Smooth muscle cell (in vitro differentiated cells): ENCODE data around the gene CAVIN4. TPM values are rescaled to one million over a fixed set of nuclear protein-coding genes. Genes with fewer than 3 reads are reported as not detected.

Experiments
- DNase-seq: peaks from one replicate; lab custom pipeline; 2025; ENCODE audit not compliant: unreplicated experiment; lab: John Stamatoyannopoulos, UW
- H2AFZ ChIP-seq: fragments of 200-600 bp; sonication (generic); 2 replicates; pipeline ENCODE4 v1.6.0; 2016; ENCODE audit warnings: antibody characterized with exemption, low read depth, mild to moderate bottlenecking
- H3F3A ChIP-seq: fragments of 200-600 bp; sonication (generic); 2 replicates; pipeline ENCODE4 v1.6.0; 2017; ENCODE audit warnings: antibody characterized with exemption, low read depth
- H3K27ac ChIP-seq: fragments of 200-600 bp; sonication (generic); 2 replicates; pipeline ENCODE4 v1.5.1; 2016; ENCODE audit warnings: low read depth, mild to moderate bottlenecking
- H3K27me3 ChIP-seq: fragments of 200-600 bp; sonication (generic); 2 replicates; pipeline ENCODE4 v1.6.1; 2016; ENCODE audit warnings: low read depth, mild to moderate bottlenecking
- H3K36me3 ChIP-seq: fragments of 200-600 bp; sonication (generic); 2 replicates; pipeline ENCODE4 v1.5.1; 2016; ENCODE audit warnings: low read depth
- H3K4me1 ChIP-seq: fragments of 200-600 bp; sonication (generic); 2 replicates; pipeline ENCODE4 v1.5.1; 2016; ENCODE audit warnings: low read depth
- H3K4me2 ChIP-seq: fragments of 200-600 bp; sonication (generic); 2 replicates; pipeline ENCODE4 v1.6.0; 2016; ENCODE audit warnings: mild to moderate bottlenecking
- H3K4me3 ChIP-seq: fragments of 200-600 bp; sonication (generic); 2 replicates; pipeline ENCODE4 v1.5.1; 2016; ENCODE audit warnings: mild to moderate bottlenecking
- H3K79me2 ChIP-seq: fragments of 200-600 bp; sonication (generic); 2 replicates; pipeline ENCODE4 v1.6.0; 2016; ENCODE audit warnings: low read depth, mild to moderate bottlenecking
- H3K9ac ChIP-seq: fragments of 200-600 bp; sonication (generic); 2 replicates; pipeline ENCODE4 v1.6.0; 2016; ENCODE audit warnings: low read depth
- H3K9me3 ChIP-seq: fragments of 200-600 bp; sonication (generic); replicated peaks from 2 replicates; pipeline ENCODE4 v1.5.1; 2016; ENCODE audit warnings: low read depth
- H4K20me1 ChIP-seq: fragments of 200-600 bp; sonication (generic); 2 replicates; pipeline ENCODE4 v1.6.0; 2016; ENCODE audit warnings: low read depth
- WGBS: methylation state at CpG from one replicate; pipeline ENCODE4 v1.1.7; 2016; ENCODE audit warnings: low lambda C conversion rate; 5-methylcytosine and 5-hydroxymethylcytosine counted together
- polyA plus RNA-seq: library from polyadenylated mRNA; unstranded; fragments of >200 nt; fragmentation: Nextera tagmentation; extraction: Ambion mirVana; gene quantifications from 2 replicates; pipeline ENCODE4 v1.2.1, GENCODE V29; 2016
- total RNA-seq: library from RNA; depleted of rRNA; stranded (reverse); fragments of >200 nt; gene quantifications from 2 replicates; pipeline ENCODE4 v1.2.3, GENCODE V29; 2014
- TF ChIP-seq, protein P1 (sequence below): fragments of 200-600 bp; sonication (generic); IDR thresholded peaks from 2 replicates; pipeline ENCODE4 v1.5.1; 2017; ENCODE audit warnings: borderline replicate concordance, mild to moderate bottlenecking, antibody characterized with exemption; ENCODE audit not compliant: insufficient read depth, poor library complexity, severe bottlenecking

The CAVIN4 gene
- total and polyA plus RNA-seq, 2 experiments from 2014 or later: 1.6 to 4.2 TPM

DNA sequence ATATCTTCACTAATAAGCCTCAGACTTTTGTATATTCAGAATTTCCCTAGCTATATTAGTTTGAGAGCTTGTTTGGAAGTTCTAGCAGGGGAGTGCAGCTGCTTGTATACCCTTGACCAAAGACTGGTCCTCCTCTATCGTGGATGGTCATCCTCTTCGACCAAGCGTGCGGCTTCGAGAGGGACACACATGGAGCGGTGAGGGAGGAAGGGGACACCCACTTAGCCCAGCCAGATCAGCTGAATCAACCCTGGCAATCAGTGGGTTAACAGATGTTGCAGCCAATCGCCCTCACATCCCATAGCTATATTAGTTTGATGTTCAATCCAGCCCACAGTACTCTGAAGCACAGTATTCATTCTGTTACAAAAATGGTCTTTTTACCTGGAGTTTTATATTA lies 3.2 kb downstream of the CAVIN4 start:
- H3K9ac ChIP-seq: no peak overlapping the region
- no peak overlapping the region for H3K27ac ChIP-seq
- H3K79me2 ChIP-seq: no peaks in the 10 kb centered on the region
- over 99% methylated on average over 7 of the region's 7 CpGs for WGBS
- H3K4me1 ChIP-seq: peaks cover 23% of the 10 kb centered on the region
- no peaks in the 10 kb centered on the region for H4K20me1 ChIP-seq
- TF ChIP-seq, protein P1, sequence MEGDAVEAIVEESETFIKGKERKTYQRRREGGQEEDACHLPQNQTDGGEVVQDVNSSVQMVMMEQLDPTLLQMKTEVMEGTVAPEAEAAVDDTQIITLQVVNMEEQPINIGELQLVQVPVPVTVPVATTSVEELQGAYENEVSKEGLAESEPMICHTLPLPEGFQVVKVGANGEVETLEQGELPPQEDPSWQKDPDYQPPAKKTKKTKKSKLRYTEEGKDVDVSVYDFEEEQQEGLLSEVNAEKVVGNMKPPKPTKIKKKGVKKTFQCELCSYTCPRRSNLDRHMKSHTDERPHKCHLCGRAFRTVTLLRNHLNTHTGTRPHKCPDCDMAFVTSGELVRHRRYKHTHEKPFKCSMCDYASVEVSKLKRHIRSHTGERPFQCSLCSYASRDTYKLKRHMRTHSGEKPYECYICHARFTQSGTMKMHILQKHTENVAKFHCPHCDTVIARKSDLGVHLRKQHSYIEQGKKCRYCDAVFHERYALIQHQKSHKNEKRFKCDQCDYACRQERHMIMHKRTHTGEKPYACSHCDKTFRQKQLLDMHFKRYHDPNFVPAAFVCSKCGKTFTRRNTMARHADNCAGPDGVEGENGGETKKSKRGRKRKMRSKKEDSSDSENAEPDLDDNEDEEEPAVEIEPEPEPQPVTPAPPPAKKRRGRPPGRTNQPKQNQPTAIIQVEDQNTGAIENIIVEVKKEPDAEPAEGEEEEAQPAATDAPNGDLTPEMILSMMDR: no peak
- no peak overlapping the region for H3K4me2 ChIP-seq
- H3F3A ChIP-seq: no peaks in the 10 kb centered on the region
- DNase-seq: no peak
- H3K4me3 ChIP-seq: no peak overlapping the region
- no peak overlapping the region for H2AFZ ChIP-seq
- H3K36me3 ChIP-seq: no peaks in the 10 kb centered on the region
- H3K9me3 ChIP-seq: no peaks in the 10 kb centered on the region
- no peaks in the 10 kb centered on the region for H3K27me3 ChIP-seq

DNA sequence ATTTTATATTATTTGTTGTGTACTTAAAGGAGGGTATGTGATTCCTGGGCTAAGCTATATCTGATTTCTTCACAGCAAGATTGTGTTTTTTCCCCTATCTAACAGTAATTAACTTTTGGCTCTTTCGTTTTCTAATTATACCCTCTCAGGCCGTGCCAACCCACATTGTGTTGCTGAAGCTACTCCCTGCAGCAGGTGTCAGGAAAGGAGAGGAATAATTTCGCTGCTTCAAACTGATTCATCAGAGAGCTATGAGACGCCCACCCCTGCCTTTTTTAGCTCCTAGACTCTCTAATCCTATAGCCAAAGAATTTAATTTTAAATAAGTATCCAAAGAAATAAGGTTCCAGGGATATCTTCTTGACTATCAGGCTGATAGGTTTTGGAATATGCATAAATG lies 3.8 kb downstream of the CAVIN4 start:
- TF ChIP-seq, protein P1: no peak
- H3K27ac ChIP-seq: no peak overlapping the region
- H3F3A ChIP-seq: no peaks in the 10 kb centered on the region
- no peak overlapping the region for H2AFZ ChIP-seq
- H3K27me3 ChIP-seq: no peaks in the 10 kb centered on the region
- H3K9ac ChIP-seq: no peak overlapping the region
- no peaks in the 10 kb centered on the region for H3K79me2 ChIP-seq
- no peak overlapping the region for H3K4me3 ChIP-seq
- peaks cover 19% of the 10 kb centered on the region for H3K4me1 ChIP-seq
- WGBS: 72% methylated on average over 4 of the region's 4 CpGs
- H3K9me3 ChIP-seq: no peaks in the 10 kb centered on the region
- no peaks in the 10 kb centered on the region for H4K20me1 ChIP-seq
- H3K4me2 ChIP-seq: no peak overlapping the region
- no peak for DNase-seq
- no peaks in the 10 kb centered on the region for H3K36me3 ChIP-seq

DNA sequence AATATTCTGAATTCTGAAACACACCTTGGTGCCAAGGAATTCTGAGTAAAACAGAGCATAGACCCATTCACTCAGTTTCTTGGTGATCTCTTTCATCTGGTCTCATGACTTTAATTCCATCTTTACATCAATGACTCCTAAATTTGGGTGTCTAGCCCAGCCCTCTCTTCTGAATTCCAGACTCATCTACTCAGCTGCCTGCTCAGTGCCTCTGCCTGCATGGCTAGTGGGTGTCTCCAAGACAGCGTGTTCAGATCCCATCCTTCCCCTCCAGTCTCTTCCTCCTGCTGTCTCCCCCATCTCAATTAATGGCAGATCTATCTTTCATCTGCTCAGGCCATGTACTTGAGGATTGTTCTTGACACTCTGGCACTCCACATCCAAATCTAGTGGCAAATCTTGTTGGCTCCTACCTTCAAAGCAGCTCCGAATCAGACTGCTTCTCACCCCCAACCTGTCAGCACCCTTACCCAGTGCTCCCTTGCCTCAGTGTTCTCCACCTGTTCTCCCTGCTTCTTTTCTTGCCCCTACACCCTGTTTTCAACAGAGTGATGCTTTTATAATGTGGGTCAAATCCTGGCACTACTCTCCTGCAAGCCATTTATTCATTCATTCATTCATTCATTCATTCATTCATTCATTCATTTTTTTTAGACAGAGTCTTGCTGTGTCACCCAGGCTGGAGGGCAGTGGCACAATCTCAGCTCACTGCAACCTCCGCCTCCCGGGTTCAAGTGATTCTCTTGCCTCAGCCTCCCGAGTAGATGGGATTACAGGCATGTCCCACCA lies 5.3 kb downstream of the CAVIN4 start:
- H3K27me3 ChIP-seq: no peaks in the 10 kb centered on the region
- H3K4me2 ChIP-seq: no peak overlapping the region
- no peak for DNase-seq
- H3K4me3 ChIP-seq: no peak overlapping the region
- no peak overlapping the region for H3K27ac ChIP-seq
- H3K9me3 ChIP-seq: no peaks in the 10 kb centered on the region
- no peaks in the 10 kb centered on the region for H3K79me2 ChIP-seq
- WGBS: 98% methylated on average over 5 of the region's 5 CpGs
- no peaks in the 10 kb centered on the region for H4K20me1 ChIP-seq
- no peaks in the 10 kb centered on the region for H3F3A ChIP-seq
- H2AFZ ChIP-seq: no peak overlapping the region
- TF ChIP-seq, protein P1: no peak
- no peak overlapping the region for H3K9ac ChIP-seq
- peaks cover 8% of the 10 kb centered on the region for H3K4me1 ChIP-seq
- no peaks in the 10 kb centered on the region for H3K36me3 ChIP-seq

DNA sequence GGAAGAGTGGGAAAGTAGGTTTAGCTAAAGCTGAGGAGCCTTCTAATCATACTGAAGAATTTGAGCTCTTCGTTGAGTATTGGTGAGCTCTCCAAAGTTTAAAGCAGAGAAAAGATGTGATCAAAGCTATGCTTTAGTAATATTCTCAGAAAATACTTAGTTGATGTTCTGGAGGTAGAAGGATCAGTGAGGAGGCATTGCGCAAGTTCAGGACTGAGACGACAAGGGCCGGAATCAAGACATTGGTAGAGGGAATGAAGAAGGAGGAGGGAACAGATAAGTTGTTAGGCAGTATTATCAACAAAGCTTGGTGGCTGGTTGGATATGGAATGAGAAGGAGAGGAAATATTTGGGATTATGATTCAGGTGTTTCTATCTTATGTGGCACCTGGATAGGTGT lies 7.1 kb downstream of the CAVIN4 start:
- Histone ChIP-seq H3K27ac (no peak overlapping the region), H3K4me3 (no peak overlapping the region), H3K27me3 (no peaks in the 10 kb centered on the region), H3F3A (no peaks in the 10 kb centered on the region), H3K4me1 (no peaks in the 10 kb centered on the region), H2AFZ (no peak overlapping the region), H3K79me2 (no peaks in the 10 kb centered on the region), H3K9me3 (no peaks in the 10 kb centered on the region), H3K9ac (no peak overlapping the region), H3K36me3 (no peaks in the 10 kb centered on the region), H3K4me2 (no peak overlapping the region), H4K20me1 (no peaks in the 10 kb centered on the region)
- TF ChIP-seq, protein P1: no peak
- no peak for DNase-seq
- 98% methylated on average over 4 of the region's 4 CpGs for WGBS
